NCI-H524 treated with DMSO at 0.1 percent for 48 hours (cell line): ENCODE results near the gene ITPRID1.
"Not testable (repeated sequence)": the region's sequence is repeated elsewhere in the genome, so short reads cannot be mapped to it uniquely, and the experiment has no call there.

Experiments
- DNase-seq: peaks from one replicate; lab custom pipeline; 2025; lab: John Stamatoyannopoulos, UW

Gene ITPRID1

GRCh38 chr7:31513790-31514189 is at the start of gene ITPRID1:
Gene ITPRID1, plus strand, starts transcription at chr7:31514090. Its CDS starts 38,935 bp downstream, at chr7:31553025.
- DNase-seq = no peak

DNA sequence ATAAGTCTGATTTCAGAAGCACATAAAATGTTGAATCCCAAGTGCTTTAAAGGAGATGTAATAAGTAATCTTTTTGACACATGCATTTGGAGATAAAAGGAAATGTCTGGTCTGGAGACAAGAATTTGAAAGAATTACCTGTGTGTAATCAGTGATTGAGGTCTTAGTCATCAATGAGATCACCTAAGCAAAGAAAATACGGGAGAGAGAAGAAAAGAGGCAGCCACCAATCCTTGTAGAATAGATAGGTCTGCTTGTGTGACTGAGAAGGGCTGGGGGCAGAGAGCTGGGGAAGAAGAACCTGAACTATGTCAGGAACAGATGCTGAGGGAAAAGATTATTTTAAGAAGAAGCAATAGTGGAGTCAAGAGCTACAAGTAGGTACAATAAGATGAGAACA is 49.3 kb upstream of the ITPRID1 start:
- no peak for DNase-seq

DNA sequence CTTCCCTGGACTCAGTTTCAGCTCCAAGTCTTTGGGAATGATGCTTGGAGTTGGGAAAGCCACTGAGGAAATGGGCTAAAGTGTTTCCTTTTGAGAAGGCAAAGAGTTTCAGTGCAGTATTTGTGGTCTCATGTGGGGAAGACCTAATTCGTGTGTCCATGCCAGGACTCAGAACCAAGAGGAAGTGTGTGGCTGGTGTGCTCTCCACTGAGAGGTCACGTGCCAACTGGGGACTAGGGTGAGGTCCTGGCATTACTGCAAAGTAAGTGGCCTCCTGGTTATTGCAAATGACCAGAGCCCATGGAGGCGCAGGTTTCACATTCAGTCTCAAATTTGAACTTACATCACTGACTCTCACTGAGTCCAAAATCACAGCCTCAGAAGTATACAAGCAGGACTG is 48.6 kb upstream of the ITPRID1 start:
- no peak for DNase-seq

- no peak for DNase-seq
Observed at GRCh38 chr7:31466036-31466435, 47.9 kb upstream of the ITPRID1 start.

DNA sequence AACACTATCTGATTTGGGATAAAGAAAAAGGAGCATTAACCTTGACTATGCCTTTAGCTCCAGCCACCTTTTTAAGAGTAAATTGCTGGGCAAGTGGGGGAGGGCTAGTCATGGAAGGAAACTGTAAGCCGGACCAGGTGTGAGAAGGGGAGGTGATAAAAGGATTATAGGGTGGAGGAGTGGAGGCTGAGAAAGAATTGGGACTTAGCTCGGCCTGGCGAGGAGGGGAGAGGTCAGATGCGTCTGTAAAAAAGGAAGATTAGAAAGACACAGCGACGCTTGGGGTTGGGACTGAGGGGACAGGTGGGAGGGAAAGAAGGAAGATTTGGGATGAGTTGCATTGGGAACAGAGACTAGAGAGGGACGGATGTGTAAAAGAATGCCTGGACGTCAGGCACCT is 43.0 kb upstream of the ITPRID1 start:
- DNase-seq = not testable (repeated sequence)

- no peak for DNase-seq
Observed at GRCh38 chr7:31475368-31475767, 38.5 kb upstream of the ITPRID1 start.

DNA sequence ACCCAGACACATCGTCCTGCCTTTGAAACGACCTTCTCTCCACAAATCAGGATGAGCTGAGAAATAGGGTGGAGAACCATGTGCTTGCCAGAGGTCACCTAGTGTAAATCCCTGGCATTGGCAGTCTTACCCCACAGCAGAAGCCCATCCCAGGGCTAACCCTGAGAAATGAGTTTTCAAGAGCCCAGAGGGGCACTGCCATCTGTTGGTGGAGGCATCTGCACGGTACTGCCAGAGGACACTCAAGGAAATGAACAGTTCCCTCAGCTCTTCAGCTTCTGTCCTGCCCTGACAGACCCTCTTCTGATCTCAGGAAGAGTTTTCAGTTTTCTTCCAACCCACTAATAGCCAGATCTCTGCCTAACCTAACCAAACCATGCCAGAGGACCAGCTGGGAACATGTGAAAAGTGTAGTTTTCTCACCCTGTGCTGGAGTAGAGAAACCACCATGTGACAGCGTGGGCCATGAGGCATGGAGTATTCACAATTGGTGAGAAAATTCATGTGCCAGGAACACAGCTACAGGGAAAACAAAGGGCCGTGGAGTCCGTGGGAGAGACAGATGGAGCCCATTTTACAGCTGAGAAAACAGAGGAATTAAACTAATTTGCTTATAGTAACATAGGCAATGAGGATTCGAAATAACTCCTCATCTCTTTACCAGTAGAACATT is 37.7 kb upstream of the ITPRID1 start:
- peak; percentile 17 for DNase-seq

GRCh38 chr7:31476941-31477677 is 36.8 kb upstream of the ITPRID1 start:
- no peak for DNase-seq

- DNase-seq = no peak
Observed at GRCh38 chr7:31478018-31478417, 35.9 kb upstream of the ITPRID1 start.

GRCh38 chr7:31478721-31479120 is 35.2 kb upstream of the ITPRID1 start:
- DNase-seq = no peak

- no peak for DNase-seq
Observed at GRCh38 chr7:31487071-31487470, 26.8 kb upstream of the ITPRID1 start.

- DNase-seq = no peak
Observed at GRCh38 chr7:31487476-31487875, 26.4 kb upstream of the ITPRID1 start.

DNA sequence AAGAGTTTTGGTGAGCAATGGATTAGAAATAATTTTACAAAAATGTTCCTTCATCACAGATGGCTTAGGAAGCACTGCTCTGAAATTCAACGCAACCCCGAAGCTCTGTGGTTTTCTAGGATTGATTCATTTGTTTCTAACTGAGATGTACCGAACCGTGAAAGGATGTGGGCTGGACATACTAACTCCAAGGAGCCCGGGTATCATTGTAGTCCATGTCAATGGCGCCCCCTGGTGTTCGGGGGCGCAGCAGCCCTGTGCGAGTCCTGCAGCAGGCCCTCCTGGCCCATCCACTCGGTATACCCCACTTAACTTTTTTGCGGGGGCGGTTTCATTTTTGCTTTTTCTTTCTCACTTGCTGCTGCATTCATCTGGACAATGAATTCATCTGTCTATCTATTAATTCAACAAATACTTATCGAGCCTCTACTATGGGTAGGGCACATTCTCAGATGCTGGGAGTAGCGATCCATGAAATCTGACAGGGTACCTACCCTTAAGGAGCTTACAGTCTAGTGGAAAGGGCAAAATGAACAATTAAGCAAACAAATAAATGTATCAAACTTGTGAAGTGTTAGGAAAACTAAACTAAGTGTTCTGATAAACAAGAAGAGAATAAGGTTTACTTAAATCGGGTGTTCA is 25.2 kb upstream of the ITPRID1 start:
- peak; percentile 17 for DNase-seq

GRCh38 chr7:31490796-31491314 is 23.0 kb upstream of the ITPRID1 start:
- DNase-seq = no peak

DNA sequence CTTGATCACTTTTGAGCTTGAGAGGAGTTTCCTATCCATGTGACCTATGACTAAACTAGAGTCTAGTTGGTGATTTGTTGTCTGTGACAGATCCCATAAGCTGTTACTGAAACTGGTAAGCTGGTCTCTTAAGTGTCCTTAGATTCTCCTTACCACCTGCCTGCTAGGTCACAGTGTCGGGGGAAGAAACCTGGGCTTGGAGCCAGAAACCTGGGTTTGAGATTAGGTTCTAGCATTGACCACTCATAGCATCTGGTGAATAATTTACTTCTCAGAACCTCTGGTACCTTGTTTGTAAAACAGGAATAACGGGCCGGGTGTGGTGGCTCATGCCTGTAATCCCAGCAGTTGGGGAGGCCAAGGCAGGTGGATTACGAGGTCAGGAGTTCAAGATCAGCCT is 21.8 kb upstream of the ITPRID1 start:
- DNase-seq = peak; percentile 84

DNA sequence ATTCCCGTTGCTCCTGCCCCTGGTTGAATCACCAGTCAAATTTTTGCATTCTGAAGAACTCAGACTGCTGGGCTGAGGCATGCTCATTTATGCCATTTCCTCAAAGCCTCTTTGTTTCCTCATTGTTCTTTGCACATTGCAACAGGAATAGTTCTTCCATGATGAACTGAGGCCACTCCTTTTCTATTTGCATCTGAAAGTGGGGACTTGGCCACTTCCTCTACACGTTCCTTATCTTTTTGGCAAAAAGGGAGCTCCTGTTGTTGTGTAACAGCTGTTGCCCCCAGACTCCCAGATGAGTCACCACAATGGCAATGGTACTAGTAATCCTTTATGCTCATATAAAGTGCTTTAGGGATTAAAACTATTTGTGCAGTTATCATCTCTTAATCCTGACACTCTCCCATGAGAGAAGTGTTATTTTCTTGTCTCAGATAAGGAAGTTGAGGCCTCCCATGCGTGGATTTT is 20.1 kb upstream of the ITPRID1 start:
- DNase-seq = peak; percentile 57

GRCh38 chr7:31494421-31494820 is 19.5 kb upstream of the ITPRID1 start:
- no peak for DNase-seq

GRCh38 chr7:31495653-31496052 is 18.2 kb upstream of the ITPRID1 start:
- no peak for DNase-seq

GRCh38 chr7:31497516-31497915 is 16.4 kb upstream of the ITPRID1 start:
- DNase-seq = no peak

DNA sequence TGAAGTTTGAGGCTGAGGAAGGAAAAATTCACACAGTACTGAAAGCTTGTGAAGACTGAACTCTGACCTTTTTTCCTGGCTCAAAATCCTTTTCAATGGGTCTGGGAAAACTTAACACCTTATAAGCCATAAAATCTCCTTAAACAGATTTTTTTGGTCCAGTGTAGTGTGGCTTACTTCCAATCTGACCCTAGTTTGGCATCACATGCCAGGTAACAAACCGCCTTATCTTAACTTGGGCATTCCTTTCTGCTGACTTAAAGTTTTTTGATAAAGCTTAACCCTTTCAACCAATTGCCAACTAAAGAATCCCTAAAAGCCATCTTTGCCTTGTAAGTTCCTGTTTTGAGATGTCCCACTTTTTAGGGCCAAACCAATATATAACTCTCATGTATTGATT is 13.2 kb upstream of the ITPRID1 start:
- no peak for DNase-seq

- DNase-seq = no peak
Observed at GRCh38 chr7:31508823-31509222, 5.1 kb upstream of the ITPRID1 start.

DNA sequence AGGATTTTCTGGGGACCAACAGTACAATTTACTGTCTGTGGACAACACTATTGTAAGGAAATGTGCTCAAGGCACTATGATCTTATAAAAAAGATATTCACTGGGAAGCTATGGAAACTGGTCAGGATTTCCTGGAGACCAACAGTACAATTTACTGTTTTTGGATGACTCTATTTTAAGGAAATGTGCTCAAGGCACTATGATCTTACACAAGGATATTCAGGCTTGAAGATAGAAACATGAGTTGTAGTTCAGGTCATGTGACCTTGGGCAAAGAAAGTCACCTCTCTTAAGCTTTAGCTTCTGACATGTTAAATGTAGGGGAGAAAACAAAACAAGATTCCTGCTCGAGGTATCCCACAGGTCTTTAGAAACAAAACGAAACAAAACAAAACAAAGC is 1.7 kb upstream of the ITPRID1 start:
- no peak for DNase-seq
